CD4-positive, alpha-beta memory T cell (primary cell): ENCODE measurements around the gene GNAL. TPM values are rescaled to one million over a fixed set of nuclear protein-coding genes. Genes with fewer than 3 reads are reported as not detected.

Experiments used
- CTCF ChIA-PET: fragments of 350-600 bp; sonication (Branson Sonifier 250); formaldehyde crosslinking; loops from one replicate; lab custom pipeline; 2021; ENCODE audit warnings: inconsistent platforms; ENCODE audit not compliant: partially characterized antibody; lab: Charles Lee
- POLR2A ChIA-PET: fragments of 350-600 bp; sonication (Branson Sonifier 250); formaldehyde crosslinking; loops from one replicate; lab custom pipeline; 2021; ENCODE audit not compliant: partially characterized antibody; lab: Charles Lee
- DNase-seq, 5 donors: peaks; one replicate each; pipeline versions ENCODE4 v3.0.0 to v3.0.0-alpha.2; 2020 to 2022; ENCODE audit warnings: mixed read lengths in 1 of 5
- H3K27ac ChIP-seq: one replicate; pipeline ENCODE4 v1.7.0; 2013; ENCODE audit warnings: low read depth, low read length
- H3K27me3 ChIP-seq: 2 replicates; pipeline ENCODE4 v1.7.0; 2013; ENCODE audit warnings: mild to moderate bottlenecking, low read length, moderate library complexity; ENCODE audit not compliant: insufficient read depth
- H3K36me3 ChIP-seq: 2 replicates; pipeline ENCODE4 v1.7.0; 2013; ENCODE audit warnings: mild to moderate bottlenecking, low read length, moderate library complexity; ENCODE audit not compliant: insufficient read depth
- H3K4me1 ChIP-seq: 2 replicates; pipeline ENCODE4 v1.7.0; 2013; ENCODE audit warnings: mild to moderate bottlenecking, low read length, moderate library complexity; ENCODE audit not compliant: insufficient read depth
- H3K4me3 ChIP-seq, 2 donors: one replicate each; pipeline ENCODE4 v1.7.0; 2013; ENCODE audit warnings: low read length in 2 of 2, mild to moderate bottlenecking in 1 of 2
- H3K9me3 ChIP-seq, 2 donors: one replicate each; pipeline ENCODE4 v1.7.0; 2013; ENCODE audit warnings: low read length in 2 of 2, control low read depth in 1 of 2; ENCODE audit not compliant: control insufficient read depth in 1 of 2
- H3K27ac Mint-ChIP-seq, 7 donors: one replicate each; pipeline ENCODE4 v1.8.0; 2020 to 2021; ENCODE audit warnings: mixed read lengths in 7 of 7, mild to moderate bottlenecking in 6 of 7, inconsistent platforms in 3 of 7, moderate library complexity in 3 of 7
- H3K27me3 Mint-ChIP-seq, 2 donors: one replicate each; pipeline ENCODE4 v1.8.0; 2020 to 2021; ENCODE audit warnings: mixed read lengths in 2 of 2
- H3K36me3 Mint-ChIP-seq, 2 donors: one replicate each; pipeline ENCODE4 v1.8.0; 2020 to 2021; ENCODE audit warnings: mixed read lengths in 2 of 2, inconsistent platforms in 1 of 2, mild to moderate bottlenecking in 1 of 2
- H3K4me1 Mint-ChIP-seq, 4 donors: one replicate each; pipeline ENCODE4 v1.8.0; 2020 to 2021; ENCODE audit warnings: mixed read lengths in 4 of 4, mild to moderate bottlenecking in 1 of 4
- H3K4me3 Mint-ChIP-seq, 8 donors: one replicate each; pipeline ENCODE4 v1.8.0; 2020 to 2021; ENCODE audit warnings: mixed read lengths in 8 of 8, mild to moderate bottlenecking in 7 of 8, moderate library complexity in 6 of 8, inconsistent platforms in 3 of 8
- H3K9me3 Mint-ChIP-seq, 8 donors: one replicate each; pipeline ENCODE4 v1.8.0; 2020 to 2021; ENCODE audit warnings: mixed read lengths in 8 of 8, mild to moderate bottlenecking in 5 of 8, inconsistent platforms in 3 of 8, moderate library complexity in 1 of 8
- intact Hi-C: fragments of 100-400 bp; cut with micrococcal nuclease; formaldehyde crosslinking; loops from one replicate; pipeline ENCODE4 v1.15.1; 2023
- microRNA-seq: library from miRNA; unstranded; fragments of <30 nt; microRNA quantifications from one replicate; pipeline ENCODE4 v1.2.0, GENCODE V29; 2021; ENCODE audit warnings: borderline replicate concordance, borderline number of aligned reads, borderline microRNAs expressed, mixed read lengths
- polyA plus RNA-seq, 2 donors: library from polyadenylated mRNA; unstranded; fragments of 300-500 nt; fragmentation: Illumina TruSeq; gene quantifications; one replicate each; pipeline ENCODE4 v1.2.3, GENCODE V29; 2021
- total RNA-seq, 2 experiments: library from RNA; stranded (reverse); gene quantifications; one replicate each; pipeline ENCODE4 v1.2.3, GENCODE V29; 2021

GNAL gene
- total and polyA plus RNA-seq, 4 experiments from 2014 or later = 0.20 to 0.33 (median 0.26) TPM; not detected in 1

DNA sequence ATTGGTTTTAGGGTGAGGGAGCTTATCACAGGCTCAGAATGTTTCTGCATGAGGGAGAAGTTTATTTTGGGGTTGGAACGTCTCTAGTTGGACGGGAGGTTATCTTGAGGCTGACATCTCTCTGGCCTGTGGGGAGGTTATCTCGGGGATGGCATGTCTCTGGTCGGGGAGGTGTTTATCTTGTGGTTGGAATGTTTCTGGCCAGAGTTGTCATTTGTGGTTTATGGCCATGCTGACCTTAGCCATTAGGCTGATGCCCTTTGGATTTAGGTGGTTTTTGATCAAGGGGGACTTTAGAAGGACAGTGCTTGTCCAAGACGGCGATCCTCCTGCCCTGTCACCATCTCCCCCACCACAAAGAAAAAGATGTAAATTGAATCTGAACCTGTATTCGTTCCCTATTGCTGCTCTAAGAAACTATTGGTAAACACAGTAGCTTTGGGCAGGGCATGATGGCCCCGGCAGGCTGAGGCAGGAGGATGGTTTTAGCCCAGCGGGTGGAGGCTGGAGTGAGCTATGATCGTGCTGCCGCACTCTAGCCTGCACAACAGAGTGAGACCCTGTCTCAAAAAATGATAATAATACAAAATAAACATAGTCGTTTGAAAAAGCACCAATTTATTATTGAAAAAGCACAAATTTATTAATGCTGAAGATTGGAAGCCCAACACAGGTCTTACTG, 236.9 kb downstream of the GNAL start:
- H3K4me1 Mint-ChIP-seq = peaks cover 0 to 1% (median 0%) of the 10 kb centered on the region in 4 donors
- H3K9me3 Mint-ChIP-seq = no peaks in the 10 kb centered on the region
- H3K9me3 ChIP-seq = no peaks in the 10 kb centered on the region
- no peaks in the 10 kb centered on the region for H3K36me3 ChIP-seq
- intact Hi-C loops = no loop called here
- no peak overlapping the region for H3K4me3 Mint-ChIP-seq
- ChIA-PET CTCF (interaction anchor here (6.9 kb wide), 1 partner anchor 12 kb away, joined by 50 read pairs; no protein-coding TSS in a partner anchor), POLR2A (no interaction called here)
- H3K4me1 ChIP-seq = no peaks in the 10 kb centered on the region
- no peaks in the 10 kb centered on the region for H3K36me3 Mint-ChIP-seq
- H3K27ac ChIP-seq = no peak overlapping the region
- DNase-seq = no peak
- H3K27me3 Mint-ChIP-seq = peaks cover 0 to 1% of the 10 kb centered on the region in 2 donors
- no peaks in the 10 kb centered on the region for H3K27me3 ChIP-seq
- H3K27ac Mint-ChIP-seq = no peak overlapping the region
- no peak overlapping the region for H3K4me3 ChIP-seq

- no peak overlapping the region for H3K27ac Mint-ChIP-seq
These were observed 238.4 kb downstream of the GNAL start for GRCh38 chr18:11927497-11927896.

GRCh38 chr18:11932393-11932792, 243.3 kb downstream of the GNAL start:
- DNase-seq = no peak
- Histone ChIP-seq H3K9me3 (no peaks in the 10 kb centered on the region), H3K27me3 (no peaks in the 10 kb centered on the region), H3K27ac (no peak overlapping the region), H3K4me1 (no peaks in the 10 kb centered on the region), H3K36me3 (no peaks in the 10 kb centered on the region), H3K4me3 (no peak overlapping the region)
- H3K4me1 Mint-ChIP-seq = no peaks in the 10 kb centered on the region
- no peaks in the 10 kb centered on the region for H3K9me3 Mint-ChIP-seq
- POLR2A ChIA-PET = no interaction called here
- H3K36me3 Mint-ChIP-seq = no peaks in the 10 kb centered on the region
- intact Hi-C loops = no loop called here
- H3K4me3 Mint-ChIP-seq = no peak overlapping the region
- CTCF ChIA-PET = interaction anchor here (1.3 to 19.3 kb wide), 4 partner anchors 8 to 107 kb away, joined by 4 to 665 read pairs (median 8); no protein-coding TSS in a partner anchor
- H3K27me3 Mint-ChIP-seq = no peaks in the 10 kb centered on the region
- no peak overlapping the region for H3K27ac Mint-ChIP-seq

More at GRCh38 chr18:11927497-11927896, 238.4 kb downstream of the GNAL start:
- Mint-ChIP-seq H3K4me1 (peaks cover 0 to 1% (median 0%) of the 10 kb centered on the region in 4 donors), H3K9me3 (no peaks in the 10 kb centered on the region), H3K4me3 (no peak overlapping the region), H3K36me3 (no peaks in the 10 kb centered on the region), H3K27me3 (peaks cover 0 to 1% of the 10 kb centered on the region in 2 donors)
- ChIA-PET CTCF (interaction anchor here (0.7 to 2.4 kb wide), 6 partner anchors 10 to 415 kb away, joined by 3 to 17 read pairs (median 4); no protein-coding TSS in a partner anchor), POLR2A (interaction anchor here (0.6 kb wide), 1 partner anchor 12 kb away, joined by 4 read pairs; no protein-coding TSS in a partner anchor)
- no peak overlapping the region for H3K4me3 ChIP-seq
- no peak overlapping the region for H3K27ac ChIP-seq
- no peaks in the 10 kb centered on the region for H3K9me3 ChIP-seq
- H3K4me1 ChIP-seq = no peaks in the 10 kb centered on the region
- no peaks in the 10 kb centered on the region for H3K36me3 ChIP-seq
- DNase-seq = no peak
- intact Hi-C loops = no loop called here
- no peaks in the 10 kb centered on the region for H3K27me3 ChIP-seq

Small RNA genes lying within 50 kb of the gene (microRNA-seq; reads per million reads assigned to microRNA genes)
- not detected for gene MIR7153

Other genes with a start within 250 kb of the GNAL start
- not detected for gene SLC35G4, start 79.7 kb upstream of the GNAL start, total RNA-seq
- not detected for gene SLC35G4, start 79.7 kb upstream of the GNAL start, polyA plus RNA-seq
- gene CHMP1B, start 162.1 kb downstream of the GNAL start, total RNA-seq = 10 to 100 TPM; 44.3 to 46.9 TPM
- gene CHMP1B, start 162.1 kb downstream of the GNAL start, polyA plus RNA-seq = 10 to 100 TPM; 44.1 to 65.6 TPM
- 10 to 100 TPM; 75.3 to 79.7 TPM for gene MPPE1, start 219.1 kb downstream of the GNAL start, total RNA-seq
- gene MPPE1, start 219.1 kb downstream of the GNAL start, polyA plus RNA-seq = 10 to 100 TPM; 28.5 to 43.9 TPM